ENCODE results near the gene NOSIP.

The NOSIP gene

GRCh38 chr19:49518033-49518432 lies 62.3 kb downstream of the NOSIP start:
- DNase-seq (ENCODE audit: low spot score), result no peak
- Histone ChIP-seq H3K4me3 (no peak overlapping the region), H3K27ac (peak overlapping the region in 1 of 2 donors; percentile 4)
- no peak for TF ChIP-seq CTCF (IDR thresholded peaks at IDR 0.05)

GRCh38 chr19:49515767-49516166 lies 64.6 kb downstream of the NOSIP start:
- peak overlapping the region in 1 of 2 donors; percentile 72 for H3K27ac ChIP-seq
- no peak for DNase-seq (ENCODE audit: low spot score)

GRCh38 chr19:49514151-49514550 lies 66.2 kb downstream of the NOSIP start:
- DNase-seq (ENCODE audit: low spot score), result no peak

More at GRCh38 chr19:49515767-49516166, 64.6 kb downstream of the NOSIP start:
- TF ChIP-seq CTCF (IDR thresholded peaks at IDR 0.05), result no peak
- peak overlapping the region; percentile 18 for H3K4me3 ChIP-seq

DNA sequence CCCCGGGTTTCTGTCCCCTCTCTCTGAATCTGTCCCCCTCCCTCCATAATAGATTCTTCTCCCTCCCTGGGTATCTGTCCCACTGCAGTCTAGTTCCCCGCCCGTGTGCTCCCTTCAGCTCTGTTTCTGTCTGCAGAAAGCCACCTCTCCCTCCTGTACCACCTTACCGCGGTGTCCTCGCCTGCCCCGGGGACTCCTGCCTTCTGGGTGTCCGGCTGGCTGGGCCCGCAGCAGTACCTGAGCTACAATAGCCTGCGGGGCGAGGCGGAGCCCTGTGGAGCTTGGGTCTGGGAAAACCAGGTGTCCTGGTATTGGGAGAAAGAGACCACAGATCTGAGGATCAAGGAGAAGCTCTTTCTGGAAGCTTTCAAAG lies 66.6 kb downstream of the NOSIP start:
- H3K4me3 ChIP-seq, result peak overlapping the region; percentile 89
- DNase-seq (ENCODE audit: low spot score), result no peak
- TF ChIP-seq CTCF (IDR thresholded peaks at IDR 0.05), result no peak
- peak overlapping the region in 1 of 2 donors; percentile 96 for H3K27ac ChIP-seq

More at GRCh38 chr19:49514151-49514550, 66.2 kb downstream of the NOSIP start:
- peak overlapping the region in 1 of 2 donors; percentile 96 for H3K27ac ChIP-seq
- no peak for TF ChIP-seq CTCF (IDR thresholded peaks at IDR 0.05)
- peak overlapping the region; percentile 89 for H3K4me3 ChIP-seq

GRCh38 chr19:49512970-49513745 lies 67.2 kb downstream of the NOSIP start:
- TF ChIP-seq CTCF (IDR thresholded peaks at IDR 0.05), result no peak
- peak overlapping the region; percentile 89 for H3K4me3 ChIP-seq
- no peak for DNase-seq (ENCODE audit: low spot score)
- H3K27ac ChIP-seq, result peak overlapping the region; percentile 78 to 96

GRCh38 chr19:49507803-49508494 lies 72.4 kb downstream of the NOSIP start:
- Histone ChIP-seq H3K27ac (no peak overlapping the region), H3K4me3 (no peak overlapping the region)
- DNase-seq (ENCODE audit: low spot score), result no peak
- no peak for TF ChIP-seq CTCF (IDR thresholded peaks at IDR 0.05)
